GM19025 (cell line): Measurements from ENCODE around the gene ADGRG4.

Experiments used
- ATAC-seq: cut with Tn5 transposase; IDR thresholded peaks from one replicate; pipeline ENCODE4 v1.9.1; 2021; ENCODE audit warnings: mild to moderate bottlenecking, low read depth, moderate library complexity; ENCODE audit not compliant: unreplicated experiment

Gene ADGRG4

DNA sequence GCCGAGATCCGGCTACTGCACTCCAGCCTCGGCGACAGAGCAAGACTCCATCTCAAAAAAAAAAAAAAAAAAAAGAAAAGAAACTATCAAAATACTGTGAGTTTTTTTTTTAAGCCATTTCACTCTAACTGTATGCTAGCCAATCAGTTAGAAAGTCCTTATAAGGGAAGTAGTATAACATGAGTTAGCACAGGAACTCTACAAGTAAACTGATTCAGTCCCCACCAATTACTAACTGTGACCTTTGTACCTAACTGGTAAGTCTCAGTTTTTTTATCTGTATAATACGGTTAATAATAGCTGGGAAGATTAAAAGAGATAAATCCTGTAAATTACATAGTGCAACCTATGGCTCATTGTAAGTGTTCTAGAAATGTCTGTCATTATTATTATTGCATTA, 151.9 kb downstream of the ADGRG4 start:
- ATAC-seq, result no peak

DNA sequence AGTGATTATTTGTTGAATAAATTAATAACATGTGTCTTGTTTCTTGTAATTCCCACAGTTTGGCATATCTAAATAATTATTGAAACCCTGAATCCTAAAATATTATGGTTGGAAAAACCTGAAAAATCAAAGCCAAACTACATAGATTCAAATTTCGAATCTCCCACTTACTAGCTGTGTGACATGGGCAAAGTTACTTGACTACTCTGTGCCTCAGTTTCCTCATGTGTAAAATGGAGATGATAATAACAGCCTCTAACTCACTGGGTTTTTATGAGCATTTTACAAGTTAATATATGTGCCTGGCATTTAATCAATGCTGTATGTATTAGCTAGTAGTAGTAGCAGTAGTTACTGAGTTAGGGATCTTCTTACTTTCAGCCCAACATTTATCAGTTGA, 152.4 kb downstream of the ADGRG4 start:
- ATAC-seq, result no peak

DNA sequence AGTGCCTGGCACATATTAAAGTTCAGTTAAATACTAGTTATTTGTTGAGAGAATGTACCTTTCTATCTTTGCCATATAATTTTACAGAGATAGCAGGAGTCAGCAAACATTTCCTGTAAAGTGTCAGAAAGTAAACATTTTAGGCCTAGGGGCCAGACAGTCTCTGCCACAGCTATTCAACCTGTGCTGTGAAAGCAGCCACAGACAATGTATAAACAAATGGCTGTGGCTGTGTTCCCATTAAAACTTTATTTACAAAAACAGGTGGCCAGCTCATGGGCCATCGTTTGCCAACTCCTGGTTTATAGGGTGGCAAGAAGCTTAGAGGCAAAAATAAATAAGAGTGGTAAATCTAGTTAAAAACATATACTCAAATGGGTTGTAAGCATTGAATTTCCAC, 153.0 kb downstream of the ADGRG4 start:
- ATAC-seq, result no peak

DNA sequence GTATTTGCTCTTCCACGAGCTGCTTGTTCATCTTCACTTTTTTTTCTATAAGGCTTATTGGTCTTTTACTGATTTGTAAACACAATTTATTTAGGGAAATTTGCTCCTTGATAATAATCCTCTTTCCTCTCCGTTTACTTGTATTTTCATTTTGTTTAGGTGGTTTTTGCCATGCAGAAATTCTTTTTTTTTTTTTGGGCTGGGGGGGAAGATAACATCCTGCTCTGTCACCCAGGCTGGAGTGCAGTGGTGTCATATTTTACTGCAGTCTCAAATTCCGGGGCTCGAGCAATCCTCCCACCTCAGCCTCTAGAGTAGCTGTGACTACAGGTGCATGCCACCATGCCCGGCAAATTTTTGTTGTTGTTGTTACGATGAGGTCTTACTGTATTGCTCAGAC, 155.4 kb downstream of the ADGRG4 start:
- no peak for ATAC-seq

DNA sequence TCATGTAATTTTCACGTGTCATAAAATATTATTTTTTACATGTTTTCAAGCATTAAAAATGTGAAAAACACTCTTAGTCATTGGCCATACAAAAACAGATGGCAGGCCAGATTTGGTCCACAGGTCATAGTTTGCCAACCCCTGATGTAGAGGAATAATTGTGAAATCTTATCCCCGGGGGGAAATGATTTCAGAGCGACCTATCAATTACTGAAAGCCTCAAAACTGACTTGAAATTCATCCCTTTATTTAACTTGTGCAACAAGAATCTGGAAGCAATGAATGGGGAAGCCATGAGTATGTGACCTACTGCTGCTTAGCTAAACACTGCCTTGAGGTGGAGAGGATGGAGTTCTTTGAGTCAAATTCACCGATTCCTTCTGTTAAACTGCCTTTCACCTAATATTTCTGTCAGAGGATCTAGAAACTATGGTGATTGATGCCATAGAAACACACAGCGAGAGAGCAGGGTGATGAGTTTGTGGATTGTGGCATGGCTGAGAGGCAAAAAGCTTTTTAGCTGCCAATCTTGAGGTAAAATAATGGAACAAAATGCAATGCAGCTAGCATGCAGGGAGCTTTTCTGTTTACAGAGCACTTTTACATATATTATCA, 156.6 kb downstream of the ADGRG4 start:
- ATAC-seq, result no peak

DNA sequence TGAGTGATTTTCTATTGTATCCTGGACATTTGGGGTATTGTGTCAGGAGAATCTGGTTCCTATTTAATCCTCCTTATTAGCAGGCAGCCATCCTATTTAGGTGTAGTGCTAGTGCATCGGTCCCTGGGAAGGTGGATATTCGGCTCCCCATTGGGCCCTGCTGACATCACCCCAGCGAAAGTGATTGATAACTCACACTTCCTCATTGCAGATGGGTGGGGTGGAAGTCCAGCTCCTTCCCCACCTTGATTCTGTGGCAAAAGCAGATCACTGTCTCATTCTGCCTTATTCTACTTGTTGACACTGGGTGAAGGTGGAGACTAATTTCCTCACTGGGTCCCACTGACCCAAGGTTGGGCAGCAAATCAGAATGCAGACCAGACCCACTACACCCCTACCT, 163.8 kb downstream of the ADGRG4 start:
- ATAC-seq, result no peak
